Hippocampal formation (tissue), 2 donors: ENCODE measurements around the gene CCDC54.

Experiments
- DNase-seq, 2 donors: peaks; one replicate each; lab custom pipeline; 2025; lab: John Stamatoyannopoulos, UW

CCDC54 gene

DNA sequence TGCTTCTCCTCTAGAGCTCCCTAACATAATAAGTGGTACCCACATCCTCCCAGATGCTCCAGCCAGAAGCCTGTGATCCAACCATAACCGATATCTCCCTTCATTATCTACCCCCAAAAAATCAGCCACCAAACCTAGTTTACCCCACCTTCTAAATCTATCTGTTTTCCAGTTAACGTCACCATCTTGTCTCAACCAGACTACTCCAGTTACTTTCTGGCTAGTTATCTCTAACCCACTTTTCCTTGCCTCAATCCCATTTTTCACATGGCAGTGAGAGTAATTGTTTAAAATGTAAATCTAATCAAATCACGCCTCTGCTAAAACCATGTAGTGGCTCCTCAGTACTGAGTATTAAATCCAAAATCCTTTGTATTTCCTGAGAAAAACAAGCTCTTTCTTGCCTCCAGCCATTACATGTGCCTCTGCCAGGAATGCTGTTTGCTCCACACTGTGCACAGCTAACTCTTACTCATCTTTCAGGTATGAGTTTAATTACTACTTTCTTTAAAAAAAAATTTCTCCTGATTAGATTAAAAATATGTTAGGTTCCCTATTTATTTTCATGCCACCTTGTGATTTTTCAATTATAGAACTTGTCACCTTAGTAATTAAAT is 15.4 kb downstream of the CCDC54 start:
- DNase-seq: no peak

- no peak for DNase-seq
Measured at GRCh38 chr3:107394502-107394901, 17.3 kb downstream of the CCDC54 start.

DNA sequence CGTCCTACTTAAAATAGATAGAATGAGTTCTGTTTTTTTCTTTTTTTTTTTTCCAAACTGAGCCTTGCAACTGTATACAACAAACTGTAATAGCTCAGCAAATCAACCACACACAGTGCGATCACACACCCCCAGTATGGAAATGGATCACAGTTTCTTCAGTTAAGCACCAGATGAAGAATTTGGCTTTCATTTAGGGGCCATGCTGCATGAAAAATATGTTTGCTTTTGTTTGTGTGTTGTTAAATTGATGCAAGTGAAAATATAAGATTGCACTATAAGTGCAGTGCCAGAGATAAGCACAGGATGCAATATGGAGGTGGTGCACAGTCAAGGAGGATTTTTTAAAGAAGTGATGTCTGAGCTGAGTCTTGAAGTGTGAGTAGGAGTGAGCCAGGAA is 17.8 kb downstream of the CCDC54 start:
- DNase-seq: no peak

GRCh38 chr3:107401301-107401700 is 24.1 kb downstream of the CCDC54 start:
- no peak for DNase-seq

GRCh38 chr3:107402214-107402613 is 25.0 kb downstream of the CCDC54 start:
- no peak for DNase-seq

- no peak for DNase-seq
Measured at GRCh38 chr3:107404727-107405469, 27.7 kb downstream of the CCDC54 start.

DNA sequence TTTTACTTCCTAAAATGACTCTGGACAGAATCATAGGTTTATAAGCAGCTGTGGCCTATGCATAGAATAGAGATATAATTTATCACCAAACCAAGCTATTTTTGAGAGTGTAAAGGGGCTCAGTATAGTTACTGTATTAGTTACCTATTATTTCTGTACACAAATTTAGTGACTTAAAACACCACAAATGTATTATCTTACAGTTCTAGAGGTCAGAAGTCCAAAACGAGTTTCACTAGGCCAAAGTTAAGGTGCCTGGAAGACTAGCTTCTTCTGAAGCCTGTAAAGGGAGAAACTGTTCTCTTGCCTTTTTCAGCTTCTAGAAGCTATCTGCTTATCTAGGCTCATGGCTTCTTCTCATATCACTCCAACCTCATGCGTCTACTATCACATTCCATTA is 30.1 kb downstream of the CCDC54 start:
- DNase-seq: no peak

DNA sequence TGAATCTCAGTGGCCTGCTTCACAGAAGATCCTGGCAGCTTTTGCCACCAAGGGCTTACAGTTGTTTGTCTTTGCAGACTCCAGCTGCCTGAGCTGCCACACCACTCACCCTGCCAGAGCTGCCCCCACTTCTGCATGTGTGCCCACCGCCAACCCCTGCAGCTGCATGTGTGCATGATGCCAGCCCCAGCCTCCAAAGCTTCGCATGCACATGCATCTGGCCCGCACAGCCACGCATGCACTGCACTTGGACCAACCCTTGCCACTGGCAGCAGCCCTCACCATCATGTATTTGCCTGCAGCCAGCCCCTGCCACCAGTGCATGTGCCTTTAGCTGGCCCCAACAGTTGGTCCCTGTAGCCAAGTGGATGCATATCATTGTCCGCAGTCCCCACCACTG is 31.3 kb downstream of the CCDC54 start:
- DNase-seq: no peak

DNA sequence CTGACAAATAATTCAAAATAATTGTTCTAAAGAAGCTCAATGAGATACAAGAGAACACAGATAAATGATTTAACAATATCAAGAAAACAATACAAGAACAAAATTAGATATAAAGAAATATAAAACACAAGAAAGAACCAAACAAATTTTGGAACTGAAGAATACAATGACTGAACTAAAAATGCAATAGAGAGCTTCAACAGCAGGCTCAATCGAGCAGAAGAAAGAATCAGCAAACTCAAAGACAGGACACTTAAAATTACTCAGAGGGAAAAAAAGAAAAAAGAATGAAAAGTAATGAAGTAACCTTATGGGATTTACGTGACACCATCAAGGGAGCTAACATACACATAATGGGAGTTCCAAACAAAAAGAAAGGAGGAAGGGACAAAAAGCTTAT is 32.1 kb downstream of the CCDC54 start:
- DNase-seq: no peak

- no peak for DNase-seq
Measured at GRCh38 chr3:107410606-107411005, 33.4 kb downstream of the CCDC54 start.

GRCh38 chr3:107411056-107411455 is 33.8 kb downstream of the CCDC54 start:
- DNase-seq: no peak

DNA sequence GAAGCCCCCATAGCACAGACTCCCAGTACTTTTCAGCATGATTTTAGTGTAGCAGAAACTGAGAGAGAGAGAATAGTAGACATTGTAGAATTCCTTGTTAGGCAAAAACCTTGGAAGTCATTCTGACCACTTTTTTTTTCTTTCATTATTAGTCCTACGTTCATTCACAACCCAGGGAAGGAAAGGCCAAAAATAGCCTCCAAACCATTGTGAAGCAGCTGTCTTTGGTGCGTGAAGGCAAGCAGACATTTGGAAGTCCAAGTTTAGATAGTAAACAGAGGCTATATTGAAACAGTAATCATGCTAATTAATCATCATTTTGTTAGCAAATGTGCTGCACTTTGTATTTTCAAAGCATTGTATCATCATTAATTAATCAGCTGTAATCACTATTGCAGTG is 34.5 kb downstream of the CCDC54 start:
- no peak for DNase-seq

- no peak for DNase-seq
Measured at GRCh38 chr3:107412376-107412775, 35.1 kb downstream of the CCDC54 start.

- no peak for DNase-seq
Measured at GRCh38 chr3:107413264-107413663, 36.0 kb downstream of the CCDC54 start.

DNA sequence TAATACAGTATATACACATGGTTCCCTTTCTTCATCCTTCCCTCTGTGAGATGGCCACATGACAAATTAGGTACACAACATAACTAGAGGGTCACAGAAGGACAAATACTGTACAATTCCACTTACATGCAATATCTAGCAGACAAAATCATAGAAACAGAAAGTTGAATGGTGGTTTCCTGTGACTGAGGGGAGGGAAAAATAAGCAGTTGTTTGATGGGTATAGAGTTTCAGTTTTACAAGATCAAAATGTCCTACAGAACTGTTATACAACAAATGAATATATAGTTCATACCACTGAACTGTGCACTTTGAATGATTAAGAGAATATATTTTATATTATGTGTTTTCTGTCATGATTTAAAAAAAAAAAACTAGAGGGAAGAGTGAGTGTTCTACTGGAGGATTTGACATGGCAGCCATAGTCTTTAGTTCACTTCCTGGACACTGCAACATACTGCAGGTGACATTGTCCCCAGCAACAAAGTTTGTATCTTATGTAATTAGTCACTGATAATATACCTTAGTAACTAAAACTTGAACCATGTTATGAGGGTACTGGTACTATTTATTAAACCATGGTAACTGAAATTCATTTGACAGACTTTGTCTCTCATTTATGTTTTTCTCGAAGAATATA is 37.2 kb downstream of the CCDC54 start:
- DNase-seq: no peak

GRCh38 chr3:107416138-107416537 is 38.9 kb downstream of the CCDC54 start:
- no peak for DNase-seq

- no peak for DNase-seq
Measured at GRCh38 chr3:107416886-107417285, 39.6 kb downstream of the CCDC54 start.

- peak in 1 of 2 donors; percentile 94 for DNase-seq
Measured at GRCh38 chr3:107421170-107421792, 44.0 kb downstream of the CCDC54 start.

- DNase-seq: no peak
Measured at GRCh38 chr3:107421881-107422280, 44.6 kb downstream of the CCDC54 start.

DNA sequence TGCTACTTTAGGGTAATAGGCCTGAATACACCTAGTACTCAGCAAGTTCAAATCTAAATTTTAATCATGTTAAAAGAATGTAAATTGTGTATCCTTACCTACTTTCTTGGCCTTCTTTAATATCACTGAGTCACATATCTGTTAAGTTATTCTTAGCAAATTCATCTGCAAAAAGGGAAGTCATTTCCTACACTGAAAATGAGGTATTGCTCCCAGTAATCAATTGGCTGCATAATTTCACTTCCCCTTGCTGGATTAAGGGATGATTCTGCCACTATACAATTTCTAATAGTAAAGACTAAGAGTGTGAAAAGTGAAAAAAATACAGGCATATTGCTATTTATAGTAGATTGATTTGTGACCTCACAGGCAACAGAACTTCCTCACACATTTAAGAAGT is 47.8 kb downstream of the CCDC54 start:
- DNase-seq: no peak

DNA sequence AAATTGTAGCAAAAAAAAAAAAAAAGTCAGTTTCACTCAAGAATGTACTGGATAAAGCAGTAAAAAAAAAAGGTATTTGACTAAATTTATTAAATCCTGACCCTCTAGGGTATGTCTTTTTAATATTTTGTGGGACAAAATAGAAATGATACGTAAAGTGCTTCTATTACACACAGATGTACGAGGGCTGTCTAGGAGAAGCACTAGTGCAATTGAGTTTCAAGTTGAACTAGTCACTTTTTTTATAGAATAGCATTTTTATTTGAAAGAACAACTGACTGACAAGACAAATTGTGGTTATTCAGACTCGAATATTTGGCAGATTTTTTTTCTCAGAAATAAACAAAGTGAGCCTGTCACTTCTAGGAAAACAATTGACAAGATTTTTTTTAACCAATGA is 49.0 kb downstream of the CCDC54 start:
- DNase-seq: peak in 1 of 2 donors; percentile 38
